Thymus (tissue), 11 donors: ENCODE data around the gene ERC1. TPM values are rescaled to one million over a fixed set of nuclear protein-coding genes. Genes with fewer than 3 reads are reported as not detected.
A peak's percentile ranks its signal among the peaks of the same experiment; 100 is the strongest.

Source experiments
- DNase-seq, 9 donors: peaks; one replicate each; pipeline ENCODE4 v3.0.0-alpha.2; 2013; ENCODE audit warnings: low spot score in 9 of 9, low read depth in 6 of 9, missing footprints in 1 of 9
- H3K27ac ChIP-seq, 2 donors: one replicate each; pipeline ENCODE4 v1.5.1; 2013; ENCODE audit warnings: control low read depth in 1 of 2, low read depth in 1 of 2, low read length in 1 of 2, mild to moderate bottlenecking in 1 of 2, moderate library complexity in 1 of 2
- H3K27me3 ChIP-seq, 2 donors: one replicate each; pipeline ENCODE4 v1.5.1; 2013; ENCODE audit warnings: low read length in 1 of 2; ENCODE audit not compliant: control insufficient read depth in 2 of 2, insufficient read depth in 1 of 2
- H3K36me3 ChIP-seq, 2 donors: one replicate each; pipeline ENCODE4 v1.5.1; 2013; ENCODE audit warnings: low read length in 1 of 2, mild to moderate bottlenecking in 1 of 2, moderate library complexity in 1 of 2; ENCODE audit not compliant: control insufficient read depth in 2 of 2, insufficient read depth in 2 of 2
- H3K4me1 ChIP-seq, 2 donors: one replicate each; pipeline ENCODE4 v1.5.1; 2013; ENCODE audit warnings: low read length in 2 of 2; ENCODE audit not compliant: control insufficient read depth in 2 of 2, insufficient read depth in 2 of 2
- H3K4me3 ChIP-seq, 2 donors: one replicate each; pipeline ENCODE4 v1.5.1; 2013; ENCODE audit warnings: low read length in 2 of 2, control low read depth in 1 of 2, mild to moderate bottlenecking in 1 of 2
- H3K9me3 ChIP-seq, 2 donors: one replicate each; pipeline ENCODE4 v1.5.1; 2013; ENCODE audit warnings: low read length in 1 of 2, mild to moderate bottlenecking in 1 of 2; ENCODE audit not compliant: control insufficient read depth in 2 of 2, insufficient read depth in 1 of 2
- WGBS: extraction: QIAGEN DNeasy Blood & Tissue Kit; methylation state at CpG from one replicate; pipeline ENCODE4 v1.1.7; 2013; 5-methylcytosine and 5-hydroxymethylcytosine counted together
- polyA plus RNA-seq: library from polyadenylated mRNA; stranded (reverse); fragments of 200-250 nt; gene quantifications from one replicate; pipeline ENCODE4 v1.2.3, GENCODE V29; 2013
- total RNA-seq: library from RNA; stranded (reverse); fragments of 120-200 nt; gene quantifications from one replicate; pipeline ENCODE4 v1.2.4, GENCODE V29; 2013
- donor health status: healthy.

ERC1 gene
- total and polyA plus RNA-seq, 2 donors, result 4.2 to 13.8 TPM

DNA sequence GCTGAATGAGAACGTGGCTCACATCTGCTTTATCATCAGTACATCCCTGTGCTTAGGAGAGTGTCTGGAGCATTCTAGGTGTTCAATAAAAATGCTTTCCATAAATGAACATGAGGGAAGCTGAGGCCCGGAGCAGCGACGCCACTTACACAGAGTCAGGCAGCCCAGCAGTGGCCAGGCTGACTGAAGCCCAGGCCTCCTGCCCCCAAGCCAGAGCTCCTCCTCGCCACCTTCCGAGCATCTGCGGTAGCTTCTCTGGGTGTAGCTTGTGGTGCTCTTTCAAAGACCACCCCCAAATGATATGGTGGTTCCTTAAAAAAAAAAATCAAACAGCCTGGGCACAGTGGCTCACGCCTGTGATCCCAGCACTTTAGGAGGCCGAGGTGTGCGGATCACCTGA is 514.6 kb downstream of the ERC1 start:
- 90% methylated on average over 10 of the region's 10 CpGs for WGBS
- Histone ChIP-seq H3K9me3 (peaks cover 0 to 6% of the 10 kb centered on the region in 2 donors), H3K4me1 (peaks cover 0 to 15% of the 10 kb centered on the region in 2 donors), H3K27me3 (peaks cover 3 to 35% of the 10 kb centered on the region in 2 donors), H3K36me3 (no peaks in the 10 kb centered on the region), H3K4me3 (no peak overlapping the region), H3K27ac (no peak overlapping the region)
- DNase-seq, result no peak

DNA sequence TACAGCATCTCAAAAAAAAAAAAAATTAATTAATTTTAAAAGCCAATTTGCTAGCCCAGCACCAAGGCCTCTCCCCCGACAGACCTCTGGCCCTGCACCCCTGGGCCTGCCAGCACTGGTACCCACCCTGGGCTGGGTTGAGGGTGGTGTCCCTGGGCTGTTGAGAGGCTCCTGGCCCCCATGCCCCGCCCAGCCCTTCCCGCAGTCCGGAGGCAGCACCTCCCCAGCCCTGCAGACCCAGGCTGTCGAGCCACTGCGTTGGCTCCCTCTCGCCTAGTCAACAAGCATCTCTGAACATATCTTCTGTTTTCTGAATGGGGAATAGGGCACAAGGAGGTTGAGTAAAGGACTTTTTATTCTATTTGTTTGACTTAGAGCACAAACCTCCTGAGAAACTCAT is 516.3 kb downstream of the ERC1 start:
- H3K27me3 ChIP-seq, result peaks cover 3 to 33% of the 10 kb centered on the region in 2 donors
- no peak for DNase-seq

DNA sequence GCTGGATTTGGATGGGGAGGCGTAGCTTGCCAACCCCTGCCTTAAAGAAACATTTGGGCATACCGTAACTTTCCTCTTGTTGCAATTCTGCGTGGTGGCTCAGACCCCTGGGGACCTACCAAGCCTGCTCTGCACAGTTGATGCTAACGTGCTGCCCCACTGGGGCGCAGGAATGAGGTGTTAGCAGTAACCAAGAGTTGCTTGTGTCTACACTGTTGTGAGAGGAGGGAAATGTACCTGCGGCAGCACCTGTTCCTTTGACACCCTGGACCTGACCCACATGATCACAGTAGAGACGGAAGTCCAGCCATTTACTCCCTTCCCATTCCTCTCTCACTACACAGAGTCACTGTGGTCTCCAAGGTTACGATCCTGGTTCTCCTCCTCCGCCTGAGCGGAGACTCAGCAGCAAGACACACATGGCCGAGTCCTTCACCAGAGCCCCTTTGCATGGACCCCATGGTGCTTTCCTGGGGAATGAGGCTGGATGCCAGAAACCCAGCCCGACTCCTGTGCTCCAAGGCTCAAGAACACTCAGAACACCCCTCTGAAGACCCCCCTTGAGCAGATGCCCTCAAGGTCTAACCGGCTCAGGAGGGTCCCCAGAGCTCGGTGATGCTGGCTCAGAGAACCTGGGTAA is 518.5 kb downstream of the ERC1 start:
- peaks cover 3 to 18% of the 10 kb centered on the region in 2 donors for H3K27me3 ChIP-seq
- 92% methylated on average over 14 of the region's 14 CpGs for WGBS
- DNase-seq, result no peak
- no peaks in the 10 kb centered on the region for H3K9me3 ChIP-seq
- H3K27ac ChIP-seq, result no peak overlapping the region
- H3K36me3 ChIP-seq, result no peaks in the 10 kb centered on the region
- H3K4me3 ChIP-seq, result no peak overlapping the region
- H3K4me1 ChIP-seq, result peaks cover 0 to 5% of the 10 kb centered on the region in 2 donors

More for the DNA sequence above, 516.3 kb downstream of the ERC1 start:
- Histone ChIP-seq H3K9me3 (peaks cover 0 to 6% of the 10 kb centered on the region in 2 donors), H3K4me3 (no peak overlapping the region), H3K4me1 (peaks cover 0 to 12% of the 10 kb centered on the region in 2 donors), H3K27ac (no peak overlapping the region), H3K36me3 (no peaks in the 10 kb centered on the region)
- 94% methylated on average over 7 of the region's 7 CpGs for WGBS

DNA sequence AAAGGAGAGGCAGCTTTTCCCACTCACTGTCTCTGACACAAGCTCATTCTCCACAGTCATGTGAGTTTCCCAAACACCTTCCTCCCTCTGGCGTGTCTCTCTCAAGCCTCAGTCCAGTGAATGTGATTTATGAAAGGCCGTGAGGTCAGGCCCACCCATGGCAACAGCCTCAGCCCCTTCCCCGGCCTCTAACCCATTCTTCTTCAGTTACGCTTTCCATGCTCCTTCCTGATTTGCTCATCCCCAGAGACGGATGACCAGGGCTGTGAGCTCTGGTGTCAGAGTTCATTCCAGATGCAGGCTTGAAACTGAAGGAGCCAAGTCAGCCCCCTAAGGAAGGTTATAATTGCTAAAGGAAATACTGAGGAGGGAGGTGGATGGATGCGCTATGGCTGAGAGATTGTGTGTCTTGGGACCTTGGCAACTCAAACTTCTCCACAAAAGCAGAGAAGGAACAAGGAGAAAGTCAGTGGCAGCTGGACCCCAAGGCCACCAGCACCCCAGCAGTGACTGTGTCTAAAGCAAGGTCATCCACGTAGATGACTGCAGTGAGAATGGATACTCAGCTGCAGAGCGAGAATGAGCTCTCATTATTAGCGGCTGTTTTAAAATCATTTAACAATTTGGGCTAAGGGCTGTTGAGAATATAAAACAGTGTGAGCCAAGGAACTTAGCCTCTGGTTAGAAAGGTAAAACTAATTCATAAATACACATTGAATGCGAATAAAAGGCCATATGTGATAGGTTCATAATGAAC is 519.2 kb downstream of the ERC1 start:
- Histone ChIP-seq H3K36me3 (no peaks in the 10 kb centered on the region), H3K27me3 (peaks cover 0 to 11% of the 10 kb centered on the region in 2 donors), H3K27ac (no peak overlapping the region), H3K9me3 (no peaks in the 10 kb centered on the region), H3K4me1 (no peaks in the 10 kb centered on the region), H3K4me3 (no peak overlapping the region)
- DNase-seq, result no peak
- 88% methylated on average over 10 of the region's 10 CpGs for WGBS

DNA sequence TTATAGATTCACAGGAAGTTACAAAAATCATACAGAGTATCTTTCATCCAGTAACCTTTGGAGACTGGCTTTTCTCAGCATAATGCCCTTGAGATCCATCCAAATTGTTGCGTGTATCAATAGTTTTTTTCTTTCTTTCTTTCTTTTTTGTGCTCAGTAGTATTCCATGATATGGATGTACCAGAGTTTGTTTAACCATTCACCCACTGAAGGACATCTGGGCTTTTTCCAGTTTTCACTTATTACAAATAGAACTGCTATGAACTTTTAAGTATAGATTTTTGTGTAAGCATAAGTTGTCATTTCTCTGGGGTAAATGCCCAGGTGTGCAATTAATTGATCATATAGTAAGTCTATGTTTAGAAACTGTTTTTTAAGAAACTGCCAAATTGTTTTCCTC is 524.0 kb downstream of the ERC1 start:
- H3K4me1 ChIP-seq, result no peaks in the 10 kb centered on the region
- H3K36me3 ChIP-seq, result no peaks in the 10 kb centered on the region
- no peak overlapping the region for H3K27ac ChIP-seq
- peaks cover 0 to 8% of the 10 kb centered on the region in 2 donors for H3K9me3 ChIP-seq
- WGBS, result 100% methylated on average over 1 of the region's 1 CpG
- peaks cover 3 to 26% of the 10 kb centered on the region in 2 donors for H3K27me3 ChIP-seq
- DNase-seq, result no peak
- no peak overlapping the region for H3K4me3 ChIP-seq

DNA sequence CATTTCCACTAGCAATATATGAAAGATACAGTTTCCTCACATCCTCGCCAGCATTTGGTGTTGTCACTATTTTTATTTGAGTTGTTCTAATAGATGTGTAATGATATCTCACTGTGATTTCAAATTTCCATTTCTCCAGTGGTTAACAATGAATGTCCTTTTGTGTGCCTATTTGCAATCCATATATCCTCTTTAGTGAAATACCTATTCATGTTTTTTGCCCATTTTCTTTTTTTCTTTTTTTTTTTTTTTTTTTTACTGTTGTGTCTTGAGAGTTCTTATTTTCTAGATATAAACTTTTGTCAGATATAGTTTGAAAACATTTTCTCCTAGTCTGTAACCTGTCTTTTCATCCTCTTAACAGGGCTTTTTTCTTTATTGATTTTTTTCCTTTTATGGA is 524.4 kb downstream of the ERC1 start:
- Histone ChIP-seq H3K27me3 (peaks cover 3 to 25% of the 10 kb centered on the region in 2 donors), H3K27ac (no peak overlapping the region), H3K9me3 (peaks cover 0 to 8% of the 10 kb centered on the region in 2 donors), H3K4me1 (no peaks in the 10 kb centered on the region), H3K36me3 (no peaks in the 10 kb centered on the region), H3K4me3 (no peak overlapping the region)
- 95% methylated on average over 1 of the region's 1 CpG for WGBS
- no peak for DNase-seq

DNA sequence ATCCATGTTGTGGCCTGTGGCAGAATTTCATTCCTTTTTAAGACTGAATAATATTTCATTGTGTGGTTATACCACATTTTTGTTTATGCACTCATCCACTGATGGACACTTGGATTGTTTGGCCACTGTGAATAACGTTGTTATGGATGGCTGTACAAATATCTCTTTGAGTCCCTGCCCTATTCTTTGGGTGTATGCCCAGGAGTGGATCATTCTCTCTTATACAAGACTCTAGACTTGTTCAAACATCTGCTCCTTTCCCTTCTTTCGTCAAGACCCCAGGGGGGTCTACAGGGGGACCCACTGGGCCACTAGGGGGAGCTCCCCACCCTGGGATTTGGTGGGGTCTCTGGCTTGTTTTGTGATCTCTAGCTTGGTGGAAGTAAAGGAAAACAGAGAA is 526.0 kb downstream of the ERC1 start:
- H3K9me3 ChIP-seq, result peaks cover 0 to 8% of the 10 kb centered on the region in 2 donors
- DNase-seq, result peak in 2 of 9 donors; percentile 33 to 34
- no peak overlapping the region for H3K27ac ChIP-seq
- no peaks in the 10 kb centered on the region for H3K4me1 ChIP-seq
- no peaks in the 10 kb centered on the region for H3K36me3 ChIP-seq
- H3K4me3 ChIP-seq, result no peak overlapping the region
- H3K27me3 ChIP-seq, result peaks cover 3 to 27% of the 10 kb centered on the region in 2 donors
- 47% methylated on average over 2 of the region's 2 CpGs for whole genome bisulfite sequencing

DNA sequence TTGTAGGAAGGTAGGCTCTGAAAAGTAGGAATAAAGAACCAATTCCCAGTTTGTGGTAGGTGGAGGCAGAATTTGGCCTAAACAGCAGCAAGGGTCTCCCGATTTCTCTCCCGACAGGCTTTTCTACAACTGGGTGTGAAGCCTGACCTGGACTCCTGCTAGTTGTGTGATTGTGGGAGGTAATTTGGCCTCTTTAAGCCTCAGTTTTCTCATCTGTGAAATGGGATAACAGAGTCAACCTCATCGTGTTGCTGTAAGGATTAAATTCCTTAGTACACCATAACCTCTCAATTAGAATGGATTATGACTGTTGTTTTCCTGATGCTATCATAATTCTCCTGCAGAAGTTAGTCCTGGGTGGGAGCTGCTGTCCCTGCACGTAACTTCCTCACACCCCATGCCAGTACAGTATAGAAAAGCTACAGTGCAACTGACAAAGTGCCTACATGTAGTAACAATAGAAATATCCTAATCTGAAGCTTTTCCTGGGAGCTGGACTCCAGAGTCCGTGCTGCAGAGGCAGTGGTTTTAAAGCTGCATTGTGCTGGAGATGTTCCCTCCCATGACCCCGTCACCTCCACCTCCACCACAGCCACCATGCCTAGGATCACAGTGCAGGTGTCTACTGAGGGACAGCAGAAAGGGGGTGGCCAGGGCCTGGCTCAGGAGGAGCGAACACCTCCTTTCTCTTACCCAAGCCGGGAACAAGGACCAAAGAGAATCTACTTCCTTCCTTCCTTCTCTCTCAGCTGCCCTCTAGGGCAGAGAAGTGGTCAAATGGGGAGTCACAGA is 526.9 kb downstream of the ERC1 start:
- 86% methylated on average over 8 of the region's 8 CpGs for WGBS
- H3K9me3 ChIP-seq, result peaks cover 0 to 8% of the 10 kb centered on the region in 2 donors
- DNase-seq, result no peak
- peaks cover 3 to 29% of the 10 kb centered on the region in 2 donors for H3K27me3 ChIP-seq
- H3K4me3 ChIP-seq, result no peak overlapping the region
- H3K36me3 ChIP-seq, result no peaks in the 10 kb centered on the region
- no peak overlapping the region for H3K27ac ChIP-seq
- H3K4me1 ChIP-seq, result no peaks in the 10 kb centered on the region
